Right lobe of liver (tissue), 6 donors: ENCODE results near the gene TRANK1. TPM values are rescaled to one million over a fixed set of nuclear protein-coding genes. Genes with fewer than 3 reads are reported as not detected.
A peak's percentile ranks its signal among the peaks of the same experiment; 100 is the strongest.

Experiments
- ATAC-seq, 4 donors: fragments of 200-7000 bp; cut with Tn5 transposase; one replicate each; pipeline ENCODE4 v1.9.1; 2020; ENCODE audit warnings: mild to moderate bottlenecking in 4 of 4, moderate library complexity in 4 of 4
- DNase-seq, 3 donors: peaks; one replicate each; pipeline ENCODE4 v3.0.0-alpha.2; 2020
- H3K27ac ChIP-seq, 3 donors: fragments of 200-600 bp; one replicate each; pipeline ENCODE4 v1.8.0; 2022
- H3K27me3 ChIP-seq, 2 donors: fragments of 200-600 bp; one replicate each; pipeline ENCODE4 v1.8.0; 2022
- H3K36me3 ChIP-seq, 4 donors: fragments of 200-600 bp; sonication (generic) in 1 of 4; one replicate each; pipeline versions ENCODE4 v1.5.1 to v1.8.0; 2017 to 2022; ENCODE audit warnings: control low read depth in 1 of 4
- H3K4me1 ChIP-seq, 4 donors: fragments of 200-600 bp; sonication (generic) in 1 of 4; one replicate each; pipeline versions ENCODE4 v1.5.1 to v1.8.0; 2017 to 2022; ENCODE audit warnings: control low read depth in 1 of 4
- H3K4me3 ChIP-seq, 3 donors: fragments of 200-600 bp; one replicate each; pipeline ENCODE4 v1.8.0; 2022
- H3K9me3 ChIP-seq, 4 donors: fragments of 200-600 bp; sonication (generic) in 1 of 4; one replicate each; pipeline versions ENCODE4 v1.5.1 to v1.8.0; 2017 to 2022; ENCODE audit warnings: control low read depth in 1 of 4
- CTCF ChIP-seq, 4 donors: fragments of 200-600 bp in 3 of 4; fragments of 450-650 bp in 1 of 4; IDR thresholded peaks; one replicate each; pipeline versions ENCODE4 v1.5.1 to v1.8.0; 2016 to 2022; ENCODE audit warnings: antibody characterized with exemption in 4 of 4, mild to moderate bottlenecking in 2 of 4
- POLR2A ChIP-seq: fragments of 450-650 bp; IDR thresholded peaks from one replicate; pipeline ENCODE4 v1.6.1; 2017; ENCODE audit warnings: antibody characterized with exemption, mild to moderate bottlenecking
- WGBS: methylation state at CpG from one replicate; pipeline ENCODE4 v1.1.6; 2018; ENCODE audit warnings: low coverage, low lambda C conversion rate; ENCODE audit not compliant: insufficient coverage; ENCODE audit errors: missing lambda C conversion rate; 5-methylcytosine and 5-hydroxymethylcytosine counted together
- intact Hi-C, 2 donors: fragments of 100-400 bp; cut with DNase I; formaldehyde crosslinking; loops; one replicate each; pipeline versions ENCODE4 v1.11.2 to v1.14.1; 2022
- total RNA-seq, 6 experiments: library from RNA; depleted of rRNA in 2 of 6; stranded (reverse); fragments of >200 nt in 2 of 6; fragmentation: NEBNext Ultra II Directional in 3 of 6; extraction: Animal tissue kit (Norgen Biotek cat#: 25700) in 3 of 6; gene quantifications; one replicate each; pipeline versions ENCODE4 v1.1.0 to v1.2.4, GENCODE V29; 2016 to 2023
- donor health status: DM: no; HTN: yes; CAD: no.
- donor health status: DM: no; HTN: no; CAD: no.
- donor health status: DM: no; HTN: no; CAD: no.
- donor health status: DM: no; HTN: yes; CAD: no.
- donor health status: DM: no; HTN: yes; CAD: no.

Gene TRANK1
- total RNA-seq, 6 experiments from 2014 or later = 8.8 to 33.9 (median 19.6) TPM

GRCh38 chr3:36871379-36872126, 73.3 kb downstream of the TRANK1 start:
- DNase-seq (no peak), ATAC-seq (no peak)
- 92% methylated on average over 1 of the region's 2 CpGs for whole genome bisulfite sequencing
- Histone ChIP-seq H3K9me3 (no peaks in the 10 kb centered on the region), H3K4me1 (no peaks in the 10 kb centered on the region), H3K4me3 (no peak overlapping the region), H3K27ac (no peak overlapping the region), H3K36me3 (peaks cover 0 to 5% (median 2%) of the 10 kb centered on the region in 4 donors), H3K27me3 (no peaks in the 10 kb centered on the region)
- no peak for TF ChIP-seq POLR2A
- TF ChIP-seq CTCF (IDR thresholded peaks at IDR 0.05) = no peak
- intact Hi-C loops = no loop called here

GRCh38 chr3:36868614-36869436, 76.0 kb downstream of the TRANK1 start:
- Histone ChIP-seq H3K9me3 (no peaks in the 10 kb centered on the region), H3K4me3 (no peak overlapping the region), H3K36me3 (peaks cover 0 to 8% (median 3%) of the 10 kb centered on the region in 4 donors), H3K4me1 (no peaks in the 10 kb centered on the region), H3K27ac (no peak overlapping the region), H3K27me3 (no peaks in the 10 kb centered on the region)
- peak; percentile 85 to 91 (median 89) for ATAC-seq
- intact Hi-C loops = loop anchor here in 1 of 2 donors (10.0 kb wide), 1 partner anchor 144 kb away; no protein-coding TSS in a partner anchor
- no peak for DNase-seq
- WGBS = 36% methylated on average over 2 of the region's 2 CpGs
- TF ChIP-seq CTCF (IDR thresholded peaks at IDR 0.05) (peak; percentile 62 to 86 (median 82)), POLR2A (no peak)

GRCh38 chr3:36867810-36868209, 77.0 kb downstream of the TRANK1 start:
- H3K4me3 ChIP-seq = no peak overlapping the region
- DNase-seq (no peak), ATAC-seq (no peak)
- peaks cover 0 to 8% (median 3%) of the 10 kb centered on the region in 4 donors for H3K36me3 ChIP-seq
- H3K27ac ChIP-seq = no peak overlapping the region
- intact Hi-C loops = loop anchor here in 1 of 2 donors (10.0 kb wide), 1 partner anchor 143 kb away; no protein-coding TSS in a partner anchor
- H3K4me1 ChIP-seq = no peaks in the 10 kb centered on the region
- 90% methylated on average over 7 of the region's 7 CpGs for WGBS
- no peak for TF ChIP-seq CTCF (IDR thresholded peaks at IDR 0.05)
- TF ChIP-seq POLR2A = no peak
- H3K27me3 ChIP-seq = no peaks in the 10 kb centered on the region
- H3K9me3 ChIP-seq = no peaks in the 10 kb centered on the region

GRCh38 chr3:36866368-36866767, 78.5 kb downstream of the TRANK1 start:
- 60% methylated on average over 2 of the region's 2 CpGs for WGBS
- H3K4me1 ChIP-seq = no peaks in the 10 kb centered on the region
- ATAC-seq (no peak), DNase-seq (no peak)
- H3K36me3 ChIP-seq = peaks cover 0 to 14% (median 3%) of the 10 kb centered on the region in 4 donors
- no peak for TF ChIP-seq CTCF (IDR thresholded peaks at IDR 0.05)
- no peak for TF ChIP-seq POLR2A
- H3K4me3 ChIP-seq = no peak overlapping the region
- H3K27ac ChIP-seq = no peak overlapping the region
- H3K27me3 ChIP-seq = no peaks in the 10 kb centered on the region
- intact Hi-C loops = loop anchor here in 1 of 2 donors (10.0 kb wide), 1 partner anchor 142 kb away; no protein-coding TSS in a partner anchor
- no peaks in the 10 kb centered on the region for H3K9me3 ChIP-seq
